NCI-H2029 (cell line): Measurements from ENCODE around the gene CLDN18.

ENCODE experiments used
- DNase-seq: peaks from one replicate; lab custom pipeline; 2025; lab: John Stamatoyannopoulos, UW

Gene CLDN18

DNA sequence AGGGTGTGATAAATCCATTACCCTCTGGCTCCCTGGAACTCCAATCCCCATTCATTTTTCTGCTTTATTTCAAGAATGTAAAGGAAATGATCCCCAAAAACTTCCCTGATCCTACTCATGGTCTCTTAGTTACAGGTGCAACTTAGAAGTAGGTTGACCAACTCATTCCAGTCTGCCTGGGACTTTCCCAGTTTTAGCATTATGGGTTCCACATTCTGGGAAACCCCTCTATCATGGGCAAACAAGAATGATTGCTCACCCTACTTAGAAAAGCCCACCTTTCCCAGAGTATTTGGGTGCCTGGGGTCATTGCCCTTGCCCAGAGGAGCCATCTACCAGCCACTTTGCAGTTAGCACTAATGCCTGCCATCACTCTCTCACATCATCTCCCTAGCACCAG, 15.6 kb downstream of the CLDN18 start:
- no peak for DNase-seq

DNA sequence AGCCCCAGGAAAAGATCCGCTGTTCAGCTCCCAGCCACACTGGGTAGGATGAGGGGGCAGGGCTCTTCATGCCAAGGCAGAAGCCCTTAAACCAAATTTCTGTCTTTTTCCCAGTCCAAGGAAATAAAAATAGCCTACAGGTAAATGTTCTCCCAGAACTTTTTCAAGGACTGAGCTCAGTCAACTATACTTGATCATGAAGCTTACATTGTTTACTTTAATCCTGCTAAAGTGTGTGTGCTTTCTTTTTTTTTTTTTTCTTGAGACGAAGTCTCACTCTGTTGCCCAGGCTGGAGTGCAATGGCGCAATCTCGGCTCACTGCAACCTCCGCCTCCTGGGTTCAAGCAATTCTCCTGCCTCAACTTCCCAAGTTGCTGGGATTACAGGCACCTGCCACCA, 17.9 kb downstream of the CLDN18 start:
- DNase-seq = no peak

GRCh38 chr3:138030734-138031280, 20.8 kb downstream of the CLDN18 start:
- no peak for DNase-seq

DNA sequence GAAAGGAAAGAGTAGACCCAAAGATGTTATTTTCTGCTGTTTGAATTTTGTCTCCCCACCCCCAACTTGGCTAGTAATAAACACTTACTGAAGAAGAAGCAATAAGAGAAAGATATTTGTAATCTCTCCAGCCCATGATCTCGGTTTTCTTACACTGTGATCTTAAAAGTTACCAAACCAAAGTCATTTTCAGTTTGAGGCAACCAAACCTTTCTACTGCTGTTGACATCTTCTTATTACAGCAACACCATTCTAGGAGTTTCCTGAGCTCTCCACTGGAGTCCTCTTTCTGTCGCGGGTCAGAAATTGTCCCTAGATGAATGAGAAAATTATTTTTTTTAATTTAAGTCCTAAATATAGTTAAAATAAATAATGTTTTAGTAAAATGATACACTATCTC, 21.6 kb downstream of the CLDN18 start:
- DNase-seq = no peak

DNA sequence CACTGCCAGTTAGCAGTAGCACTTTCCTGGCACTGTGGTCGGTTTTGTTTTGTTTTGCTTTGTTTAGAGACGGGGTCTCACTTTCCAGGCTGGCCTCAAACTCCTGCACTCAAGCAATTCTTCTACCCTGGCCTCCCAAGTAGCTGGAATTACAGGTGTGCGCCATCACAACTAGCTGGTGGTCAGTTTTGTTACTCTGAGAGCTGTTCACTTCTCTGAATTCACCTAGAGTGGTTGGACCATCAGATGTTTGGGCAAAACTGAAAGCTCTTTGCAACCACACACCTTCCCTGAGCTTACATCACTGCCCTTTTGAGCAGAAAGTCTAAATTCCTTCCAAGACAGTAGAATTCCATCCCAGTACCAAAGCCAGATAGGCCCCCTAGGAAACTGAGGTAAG, 22.6 kb downstream of the CLDN18 start:
- DNase-seq = no peak

DNA sequence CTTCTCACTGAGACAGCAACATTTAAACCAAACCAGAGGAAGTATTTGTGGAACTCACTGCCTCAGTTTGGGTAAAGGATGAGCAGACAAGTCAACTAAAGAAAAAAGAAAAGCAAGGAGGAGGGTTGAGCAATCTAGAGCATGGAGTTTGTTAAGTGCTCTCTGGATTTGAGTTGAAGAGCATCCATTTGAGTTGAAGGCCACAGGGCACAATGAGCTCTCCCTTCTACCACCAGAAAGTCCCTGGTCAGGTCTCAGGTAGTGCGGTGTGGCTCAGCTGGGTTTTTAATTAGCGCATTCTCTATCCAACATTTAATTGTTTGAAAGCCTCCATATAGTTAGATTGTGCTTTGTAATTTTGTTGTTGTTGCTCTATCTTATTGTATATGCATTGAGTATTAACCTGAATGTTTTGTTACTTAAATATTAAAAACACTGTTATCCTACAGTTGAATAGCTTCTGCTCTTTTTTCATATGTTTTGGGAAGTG, 23.3 kb downstream of the CLDN18 start:
- DNase-seq = no peak

GRCh38 chr3:138034918-138035317, 25.0 kb downstream of the CLDN18 start:
- DNase-seq = no peak

GRCh38 chr3:138036572-138036971, 26.6 kb downstream of the CLDN18 start:
- no peak for DNase-seq

DNA sequence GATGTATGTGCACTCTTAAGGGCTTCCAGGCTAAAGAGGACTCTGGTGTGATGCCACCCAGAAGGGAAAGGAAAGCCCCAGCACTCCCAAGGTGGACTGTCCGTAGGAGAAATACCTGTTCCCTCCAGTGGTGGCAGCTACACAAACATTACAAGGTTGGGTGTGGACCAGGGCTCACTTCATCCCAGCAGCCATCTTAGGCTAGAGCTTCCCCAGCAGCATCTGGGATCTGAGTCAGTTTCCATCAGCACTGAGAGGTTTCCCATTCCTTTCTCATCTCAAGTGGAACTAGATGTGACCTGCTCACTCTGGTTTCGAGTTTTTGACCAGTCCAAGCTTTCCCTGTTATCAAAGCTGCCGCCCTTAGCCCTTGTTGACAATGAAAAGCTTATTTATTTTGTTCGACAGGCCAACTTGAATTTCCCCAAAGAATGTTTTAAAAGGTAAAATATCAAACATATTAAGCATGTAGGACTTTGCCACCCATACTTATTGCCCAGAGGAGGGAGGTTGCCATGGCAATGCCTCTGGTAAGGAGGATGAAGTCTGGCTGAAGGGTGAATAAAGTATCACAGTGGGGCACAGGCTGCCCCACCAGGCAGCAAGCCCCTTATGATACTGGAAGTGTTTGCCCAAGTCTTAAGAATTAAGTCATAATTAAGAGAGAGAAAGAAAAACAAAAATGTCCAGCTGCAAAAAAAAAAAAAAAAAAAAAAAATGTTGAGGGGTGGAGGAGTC, 28.9 kb downstream of the CLDN18 start:
- DNase-seq = no peak

GRCh38 chr3:138042043-138042442, 32.1 kb downstream of the CLDN18 start:
- DNase-seq = no peak

DNA sequence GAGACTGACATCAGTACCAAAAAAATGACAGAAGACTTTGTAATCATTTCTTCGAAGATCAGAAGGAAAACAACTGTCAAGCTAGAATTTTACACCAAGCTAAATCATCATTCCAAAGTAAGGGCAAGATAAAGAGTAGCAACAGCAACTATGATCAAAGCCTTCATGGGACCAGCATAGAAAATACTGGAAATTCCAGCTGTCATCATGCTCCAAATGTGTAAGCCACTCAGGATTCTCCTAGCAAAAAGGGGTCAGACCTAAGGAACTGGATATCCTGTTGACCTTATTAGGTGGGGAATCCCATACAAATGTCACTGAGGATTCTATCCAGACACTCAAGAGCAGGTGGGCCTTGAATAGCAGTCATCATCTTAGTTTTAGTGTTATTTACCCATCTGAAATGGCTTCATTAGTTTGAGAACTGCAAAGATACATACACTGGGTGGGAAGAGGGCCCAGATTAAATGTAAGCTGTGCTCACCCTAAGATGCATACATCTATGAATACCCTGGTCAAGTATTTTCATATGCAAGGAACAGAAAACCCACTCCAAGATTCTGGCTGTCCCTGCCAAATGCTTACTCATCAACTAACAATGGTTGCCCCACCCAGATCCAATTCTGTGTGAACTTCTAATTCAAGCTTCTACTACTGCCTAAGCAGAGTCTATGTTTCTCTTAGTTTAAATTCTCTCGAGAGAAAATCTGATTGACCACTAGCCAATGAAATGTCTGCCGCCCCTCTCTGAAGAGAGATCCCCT, 33.5 kb downstream of the CLDN18 start:
- no peak for DNase-seq

GRCh38 chr3:138046085-138046484, 36.1 kb downstream of the CLDN18 start:
- DNase-seq = no peak

DNA sequence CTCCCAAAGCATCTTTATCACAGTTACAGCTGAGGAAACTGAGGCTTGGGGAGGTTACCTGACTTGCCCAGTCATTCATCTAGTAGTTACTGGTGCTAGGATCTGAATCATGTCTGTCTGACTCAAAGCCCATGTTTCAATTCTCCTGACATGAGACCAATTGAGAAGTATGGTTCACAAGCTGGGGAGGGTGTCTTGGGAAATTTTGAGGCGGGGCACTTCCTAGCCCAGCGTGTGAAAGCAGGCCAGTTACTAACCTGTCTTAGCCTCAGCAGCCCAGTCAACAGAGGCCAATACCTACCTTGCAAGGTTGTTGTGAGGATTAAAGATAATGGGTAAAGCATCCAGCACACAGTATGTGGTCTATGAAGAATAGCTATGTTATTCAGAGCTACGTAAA, 37.0 kb downstream of the CLDN18 start:
- no peak for DNase-seq

GRCh38 chr3:138047596-138048158, 37.7 kb downstream of the CLDN18 start:
- DNase-seq = no peak

DNA sequence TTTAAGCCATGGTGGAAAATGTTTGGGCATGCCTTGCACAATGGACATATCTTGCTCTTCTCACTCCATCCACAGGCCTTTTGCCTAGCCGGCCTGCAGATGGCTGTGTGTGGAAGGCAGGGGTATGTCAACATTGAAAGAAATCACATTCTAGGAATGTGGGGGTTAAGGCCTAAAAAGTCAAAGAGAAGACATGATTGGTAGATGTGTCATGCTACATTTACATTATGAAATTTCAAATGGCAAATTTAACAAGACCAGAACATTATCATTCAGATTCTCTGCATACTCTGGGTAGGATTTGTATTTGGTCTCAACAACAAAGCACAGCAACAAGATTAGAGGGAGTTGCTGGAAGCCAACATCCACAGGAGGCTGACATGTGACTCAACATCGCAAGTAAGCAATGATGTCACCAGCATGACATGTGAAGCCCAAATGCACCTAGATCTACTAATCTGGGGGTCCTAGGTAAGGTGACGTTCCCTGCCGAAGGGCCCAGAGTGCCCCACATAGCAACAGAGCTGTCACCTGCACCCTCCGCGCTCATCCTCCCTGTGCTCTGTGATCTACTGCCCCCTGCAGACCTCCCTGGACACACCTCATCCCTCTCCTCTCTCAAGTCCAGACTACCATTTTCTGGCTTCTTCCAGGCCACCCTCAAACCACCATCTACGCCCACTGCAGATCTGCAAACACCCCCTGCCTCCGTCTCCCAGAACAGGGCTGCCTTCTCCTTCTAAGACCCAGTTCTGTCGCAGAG, 39.4 kb downstream of the CLDN18 start:
- DNase-seq = no peak

GRCh38 chr3:138051947-138052802, 42.2 kb downstream of the CLDN18 start:
- DNase-seq = no peak

- no peak for DNase-seq
Observed at GRCh38 chr3:138054057-138054456, 44.1 kb downstream of the CLDN18 start.

DNA sequence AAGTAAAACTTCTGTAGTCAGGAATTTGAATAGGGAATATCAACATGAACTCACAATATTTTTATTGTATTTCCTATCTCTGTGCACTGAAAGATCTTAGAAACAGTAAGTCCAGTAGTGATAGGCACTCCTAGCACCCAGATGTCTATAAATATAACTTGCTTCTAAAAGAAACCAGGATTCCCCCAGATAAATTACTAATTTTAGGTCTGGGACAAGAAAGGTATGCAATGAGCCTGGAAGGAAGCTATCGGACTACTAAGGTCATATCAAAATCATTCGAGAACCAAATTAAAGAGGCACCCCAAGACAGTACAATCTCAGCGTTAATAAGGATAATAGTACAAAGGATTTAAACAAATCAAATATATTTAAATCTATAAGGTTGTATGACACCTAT, 47.4 kb downstream of the CLDN18 start:
- no peak for DNase-seq

GRCh38 chr3:138059261-138059660, 49.3 kb downstream of the CLDN18 start:
- DNase-seq = no peak

- DNase-seq = no peak
Observed at GRCh38 chr3:138060792-138061191, 50.8 kb downstream of the CLDN18 start.

DNA sequence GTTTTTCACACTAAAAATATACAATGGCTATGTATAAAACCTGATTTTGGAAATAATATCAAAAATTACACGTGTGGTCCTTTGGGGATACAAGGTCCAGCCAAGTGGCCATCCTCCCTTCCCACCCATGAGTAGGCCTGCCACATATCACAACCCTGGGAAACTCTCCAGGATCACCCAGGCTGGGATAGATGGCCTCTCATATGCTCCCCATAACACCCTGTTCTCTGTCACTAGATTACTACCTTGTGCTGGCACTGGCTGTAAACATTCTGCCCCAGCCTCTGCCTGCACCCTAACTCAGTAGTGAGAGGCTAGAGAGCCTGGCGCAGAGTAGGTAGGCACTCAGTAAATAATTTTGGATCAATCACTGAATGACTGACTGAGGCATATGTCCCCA, 52.1 kb downstream of the CLDN18 start:
- no peak for DNase-seq
